ENCODE results near the gene PHF24. TPM values are rescaled to one million over a fixed set of nuclear protein-coding genes. Genes with fewer than 3 reads are reported as not detected.

Gene PHF24
- total and polyA plus RNA-seq, 2 of the 4 experiments (the other 2 are of a cell fraction): 0.02 TPM; not detected in 1

DNA sequence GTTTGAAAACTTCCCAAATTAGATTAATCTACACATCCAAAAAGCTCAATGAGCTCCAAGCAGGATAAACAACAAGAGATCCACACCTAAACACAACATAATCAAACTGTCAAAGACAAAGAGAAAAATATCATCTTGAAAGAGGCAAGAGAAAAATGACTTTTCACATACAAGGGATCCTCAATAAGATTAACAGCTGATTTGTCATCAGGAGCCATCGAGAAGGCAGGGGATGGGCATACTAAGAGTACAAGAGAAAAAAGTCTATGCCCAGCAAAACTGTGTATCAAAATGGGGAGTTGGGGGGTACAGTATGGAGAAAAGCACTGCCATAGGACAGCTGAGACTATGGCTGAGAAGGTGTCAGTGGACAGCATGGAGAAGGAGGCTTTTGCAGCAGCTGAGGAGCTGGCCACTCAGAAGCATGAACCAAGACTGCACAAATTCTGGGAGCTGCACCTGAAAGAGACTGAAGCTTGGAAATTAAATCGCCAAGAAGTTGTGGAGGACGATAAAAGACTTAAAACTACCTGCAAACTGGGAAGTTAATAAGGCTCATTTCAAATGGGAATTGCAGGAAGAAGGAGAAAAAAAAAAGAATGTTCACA lies 52.4 kb downstream of the PHF24 start:
- Histone ChIP-seq H3K18ac (ENCODE audit: low read depth, low read length) (no peak overlapping the region), H3K9me3 (ENCODE audit: control insufficient read depth, insufficient read depth, low read length) (peaks cover 5% of the 10 kb centered on the region), H3K27ac (ENCODE audit: insufficient read depth, low read length) (no peak overlapping the region), H3K23ac (ENCODE audit: low read depth, low read length) (no peak overlapping the region), H4K5ac (ENCODE audit: low read depth, low read length) (no peak overlapping the region), H3K79me1 (ENCODE audit: low read depth in 1 of 2, low read length in 2 of 2) (no peaks in the 10 kb centered on the region), H2AK5ac (ENCODE audit: low read depth, low read length) (no peak overlapping the region), H4K8ac (ENCODE audit: low read depth in 2 of 2, low read length in 2 of 2) (no peak overlapping the region), H2BK5ac (ENCODE audit: low read depth, low read length, poor library complexity, severe bottlenecking) (no peak overlapping the region), H2BK15ac (ENCODE audit: low read depth, low read length) (no peak overlapping the region), H2BK20ac (ENCODE audit: low read depth, low read length) (no peak overlapping the region), H3K9me1 (ENCODE audit: insufficient read depth, low read length) (no peaks in the 10 kb centered on the region), H2AK9ac (replicated peaks; ENCODE audit: low read depth, low read length, poor library complexity) (no peak overlapping the region), H3K4ac (ENCODE audit: low read depth, low read length) (no peak overlapping the region), H3K4me2 (ENCODE audit: low read depth, low read length) (no peak overlapping the region), H4K91ac (ENCODE audit: insufficient read depth, low read depth, low read length) (no peak overlapping the region), H3K27me3 (ENCODE audit: control insufficient read depth, insufficient read depth, low read length) (no peaks in the 10 kb centered on the region), H3K4me1 (ENCODE audit: control insufficient read depth, insufficient read depth, low read length) (no peaks in the 10 kb centered on the region), H3K36me3 (ENCODE audit: control insufficient read depth, insufficient read depth, low read length) (peaks cover 8% of the 10 kb centered on the region), H3K9ac (ENCODE audit: low read depth, low read length) (no peak overlapping the region), H4K20me1 (ENCODE audit: insufficient read depth, low read length) (no peaks in the 10 kb centered on the region), H2BK120ac (ENCODE audit: low read depth, low read length) (no peak overlapping the region), H3K14ac (replicated peaks; ENCODE audit: low read depth, low read length) (no peak overlapping the region), H3K4me3 (ENCODE audit: insufficient read depth, low read depth, low read length) (no peak overlapping the region), H2AFZ (replicated peaks; ENCODE audit: low read length, poor library complexity) (no peak overlapping the region), H3K56ac (ENCODE audit: extremely low read depth, insufficient read depth, low read length) (no peak overlapping the region)
- dilution Hi-C loops (cut with HindIII; ENCODE audit: low sequenced_read_pairs, unreplicated experiment) (no loop called here), in situ Hi-C loops (cut with MboI; ENCODE audit: low sequenced_read_pairs) (no loop called here), intact Hi-C loops (cut with micrococcal nuclease) (no loop called here)
- WGBS, 2 experiments (ENCODE audit: extremely low coverage in 2 of 2, insufficient read length in 1 of 2): no CpG with 5 or more reads among the region's 3 CpGs
- DNase-seq (no peak), ATAC-seq (ENCODE audit: low read depth) (no peak)
- ChIA-PET CTCF (no interaction called here), POLR2A (ENCODE audit: unreplicated experiment) (no interaction called here)
- no peak for TF ChIP-seq SMC3 (IDR thresholded peaks at IDR 0.05; ENCODE audit: low read depth, low read length)
- no peak for TF ChIP-seq CEBPB (IDR thresholded peaks at IDR 0.05; ENCODE audit: low read depth, low read length)
- TF ChIP-seq CHD1 (IDR thresholded peaks at IDR 0.05; ENCODE audit: low read depth, low read length): no peak
- TF ChIP-seq RAD21 (IDR thresholded peaks at IDR 0.05; ENCODE audit: low read length): no peak
- TF ChIP-seq, protein P1, sequence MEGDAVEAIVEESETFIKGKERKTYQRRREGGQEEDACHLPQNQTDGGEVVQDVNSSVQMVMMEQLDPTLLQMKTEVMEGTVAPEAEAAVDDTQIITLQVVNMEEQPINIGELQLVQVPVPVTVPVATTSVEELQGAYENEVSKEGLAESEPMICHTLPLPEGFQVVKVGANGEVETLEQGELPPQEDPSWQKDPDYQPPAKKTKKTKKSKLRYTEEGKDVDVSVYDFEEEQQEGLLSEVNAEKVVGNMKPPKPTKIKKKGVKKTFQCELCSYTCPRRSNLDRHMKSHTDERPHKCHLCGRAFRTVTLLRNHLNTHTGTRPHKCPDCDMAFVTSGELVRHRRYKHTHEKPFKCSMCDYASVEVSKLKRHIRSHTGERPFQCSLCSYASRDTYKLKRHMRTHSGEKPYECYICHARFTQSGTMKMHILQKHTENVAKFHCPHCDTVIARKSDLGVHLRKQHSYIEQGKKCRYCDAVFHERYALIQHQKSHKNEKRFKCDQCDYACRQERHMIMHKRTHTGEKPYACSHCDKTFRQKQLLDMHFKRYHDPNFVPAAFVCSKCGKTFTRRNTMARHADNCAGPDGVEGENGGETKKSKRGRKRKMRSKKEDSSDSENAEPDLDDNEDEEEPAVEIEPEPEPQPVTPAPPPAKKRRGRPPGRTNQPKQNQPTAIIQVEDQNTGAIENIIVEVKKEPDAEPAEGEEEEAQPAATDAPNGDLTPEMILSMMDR (conservative IDR thresholded peaks at IDR 0.05; ENCODE audit: low read depth, low read length): no peak
- no peak for TF ChIP-seq POLR2A (IDR thresholded peaks at IDR 0.05; ENCODE audit: low read depth, low read length)
- no peak for TF ChIP-seq MAFK (IDR thresholded peaks at IDR 0.05; ENCODE audit: low read depth, low read length)
- TF ChIP-seq RCOR1 (IDR thresholded peaks at IDR 0.05; ENCODE audit: insufficient replicate concordance, low read length): no peak
- TF ChIP-seq RFX5 (IDR thresholded peaks at IDR 0.05; ENCODE audit: low read depth, low read length): no peak
- TF ChIP-seq MXI1 (IDR thresholded peaks at IDR 0.05; ENCODE audit: borderline replicate concordance, low read depth, low read length): no peak
- TF ChIP-seq, protein P2, sequence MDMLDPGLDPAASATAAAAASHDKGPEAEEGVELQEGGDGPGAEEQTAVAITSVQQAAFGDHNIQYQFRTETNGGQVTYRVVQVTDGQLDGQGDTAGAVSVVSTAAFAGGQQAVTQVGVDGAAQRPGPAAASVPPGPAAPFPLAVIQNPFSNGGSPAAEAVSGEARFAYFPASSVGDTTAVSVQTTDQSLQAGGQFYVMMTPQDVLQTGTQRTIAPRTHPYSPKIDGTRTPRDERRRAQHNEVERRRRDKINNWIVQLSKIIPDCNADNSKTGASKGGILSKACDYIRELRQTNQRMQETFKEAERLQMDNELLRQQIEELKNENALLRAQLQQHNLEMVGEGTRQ (IDR thresholded peaks at IDR 0.05; ENCODE audit: low read depth, low read length): no peak
- no peak for TF ChIP-seq MAZ (IDR thresholded peaks at IDR 0.05; ENCODE audit: borderline replicate concordance, low read depth, low read length)
- no TSS peak for BruUV-seq (replicated peaks)
